NCI-H524 treated with DMSO at 0.1 percent for 48 hours (cell line): ENCODE data around the gene CR1L.
A peak's percentile ranks its signal among the peaks of the same experiment; 100 is the strongest.
"Not testable (repeated sequence)": the region's sequence is repeated elsewhere in the genome, so short reads cannot be mapped to it uniquely, and the experiment has no call there.

Source experiments
- DNase-seq: peaks from one replicate; lab custom pipeline; 2025; lab: John Stamatoyannopoulos, UW

The CR1L gene

DNA sequence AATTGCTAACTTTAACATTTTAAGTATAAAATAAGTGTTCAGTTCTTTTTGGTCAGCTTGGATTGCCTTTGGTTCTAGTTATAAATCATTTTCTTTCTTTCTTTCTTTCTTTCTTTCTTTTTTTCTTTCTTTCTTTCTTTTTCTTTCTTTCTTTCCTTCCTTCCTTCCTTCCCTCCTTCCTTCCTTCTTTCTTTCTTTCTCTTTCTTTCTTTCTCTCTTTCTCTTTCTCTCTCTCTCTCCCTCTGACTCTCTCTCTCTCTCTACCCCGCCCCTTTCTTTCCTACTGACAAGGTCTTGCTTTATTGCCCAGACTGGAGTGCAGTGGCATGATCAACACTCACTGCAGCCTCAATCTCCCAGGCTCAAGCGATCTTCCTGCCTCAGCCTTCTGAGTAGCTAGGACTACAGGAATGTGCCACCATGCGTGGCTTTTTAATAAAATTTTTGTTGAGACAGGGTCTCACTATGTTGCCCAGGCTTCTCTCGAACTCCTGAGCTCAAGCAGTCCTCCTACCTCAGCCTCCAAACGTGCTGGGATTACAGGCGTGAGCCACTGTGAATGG lies 38.0 kb downstream of the CR1L start:
- DNase-seq: not testable (repeated sequence)

DNA sequence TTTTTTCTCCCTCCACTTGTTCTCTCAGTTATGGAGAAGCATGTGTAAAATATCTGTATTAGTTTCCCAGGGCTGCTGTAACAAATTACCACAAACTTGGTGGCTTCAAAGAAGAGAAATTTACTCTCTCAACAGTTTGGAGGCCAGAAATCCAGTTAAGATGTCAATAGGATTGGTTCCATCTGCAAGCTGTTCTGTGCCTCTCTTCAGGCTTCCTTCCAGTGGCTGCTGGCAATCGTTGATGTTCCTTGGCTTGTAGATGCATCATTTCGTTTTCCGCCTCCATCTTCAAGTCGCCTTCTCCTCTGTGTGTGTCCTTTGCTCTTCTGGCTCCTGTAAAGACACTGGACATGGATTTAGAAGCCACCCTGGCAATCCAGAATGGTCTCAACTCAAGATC lies 45.6 kb downstream of the CR1L start:
- DNase-seq: not testable (repeated sequence)

DNA sequence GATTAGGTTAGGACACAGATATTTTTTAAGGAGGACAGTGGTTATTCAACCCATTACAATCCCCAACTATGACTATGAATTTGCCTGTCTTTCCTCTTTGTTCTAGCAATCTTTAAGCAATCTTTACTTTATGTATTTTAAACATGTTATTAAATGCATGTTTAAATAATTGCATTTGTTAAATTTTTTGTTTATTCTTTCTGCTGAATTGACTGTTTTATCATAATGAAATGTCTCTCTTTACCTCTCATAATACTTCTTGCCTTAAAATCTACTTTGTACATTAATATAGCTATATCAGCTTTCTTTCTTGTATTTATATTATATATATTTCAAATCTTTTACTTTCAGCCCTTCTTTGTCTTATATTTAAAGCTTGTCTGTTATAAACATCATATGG lies 46.1 kb downstream of the CR1L start:
- DNase-seq: no peak

DNA sequence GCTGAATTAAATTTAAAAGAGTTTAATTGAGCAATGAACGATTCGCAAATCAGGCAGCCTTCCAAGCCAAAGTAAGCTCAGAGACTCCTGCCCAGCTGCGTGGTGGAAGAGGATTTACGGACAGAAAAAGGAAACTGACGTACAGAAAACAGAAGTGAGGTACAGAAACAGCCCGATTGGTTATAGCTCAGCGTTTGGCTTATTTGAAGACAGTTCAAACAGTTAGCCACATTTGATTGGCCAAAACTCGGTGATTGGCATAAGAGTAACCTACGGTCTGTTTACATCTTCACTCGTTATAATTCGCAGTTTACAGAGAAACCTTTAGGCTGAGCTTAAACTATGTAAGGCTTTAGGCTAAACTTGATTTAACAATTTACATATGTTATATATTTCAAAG lies 46.9 kb downstream of the CR1L start:
- DNase-seq: no peak

DNA sequence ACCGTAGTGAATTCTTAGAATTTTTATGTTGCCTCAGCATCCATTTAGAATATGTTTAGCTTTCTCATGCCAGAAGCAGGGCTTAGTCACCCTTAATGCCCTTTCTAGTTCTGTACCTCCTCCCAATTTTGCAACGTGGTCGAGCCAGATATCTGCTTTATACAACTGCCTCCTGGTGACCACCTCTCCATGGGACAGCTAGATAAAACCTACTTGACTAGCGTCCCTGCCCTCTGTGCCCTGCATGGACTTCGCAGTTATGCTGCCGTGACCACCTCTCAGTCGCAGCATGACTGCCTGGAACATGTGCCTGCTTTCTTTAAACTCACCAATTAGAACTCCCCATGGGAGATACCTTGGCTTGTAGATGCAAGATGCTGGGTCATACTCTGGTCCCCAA lies 47.4 kb downstream of the CR1L start:
- not testable (repeated sequence) for DNase-seq

DNA sequence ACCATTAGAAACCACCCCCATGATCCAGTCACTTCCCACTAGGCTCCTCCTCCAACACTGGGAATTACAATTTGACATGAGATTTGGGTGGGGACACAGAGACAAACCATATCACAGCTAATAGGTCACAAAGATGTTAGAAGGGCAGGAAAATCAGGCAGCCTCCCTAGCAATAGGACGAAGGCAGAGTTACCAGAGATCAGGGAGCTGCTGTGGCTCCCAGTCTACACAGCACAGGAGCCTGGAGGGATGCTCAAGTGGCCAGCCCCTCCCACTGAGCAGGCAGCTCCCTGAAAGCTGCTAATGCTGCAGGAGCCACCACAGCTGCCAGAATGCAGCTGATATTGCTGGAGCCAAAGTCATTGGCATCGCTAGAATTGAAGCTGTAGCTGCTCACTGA lies 51.0 kb downstream of the CR1L start:
- DNase-seq: no peak

DNA sequence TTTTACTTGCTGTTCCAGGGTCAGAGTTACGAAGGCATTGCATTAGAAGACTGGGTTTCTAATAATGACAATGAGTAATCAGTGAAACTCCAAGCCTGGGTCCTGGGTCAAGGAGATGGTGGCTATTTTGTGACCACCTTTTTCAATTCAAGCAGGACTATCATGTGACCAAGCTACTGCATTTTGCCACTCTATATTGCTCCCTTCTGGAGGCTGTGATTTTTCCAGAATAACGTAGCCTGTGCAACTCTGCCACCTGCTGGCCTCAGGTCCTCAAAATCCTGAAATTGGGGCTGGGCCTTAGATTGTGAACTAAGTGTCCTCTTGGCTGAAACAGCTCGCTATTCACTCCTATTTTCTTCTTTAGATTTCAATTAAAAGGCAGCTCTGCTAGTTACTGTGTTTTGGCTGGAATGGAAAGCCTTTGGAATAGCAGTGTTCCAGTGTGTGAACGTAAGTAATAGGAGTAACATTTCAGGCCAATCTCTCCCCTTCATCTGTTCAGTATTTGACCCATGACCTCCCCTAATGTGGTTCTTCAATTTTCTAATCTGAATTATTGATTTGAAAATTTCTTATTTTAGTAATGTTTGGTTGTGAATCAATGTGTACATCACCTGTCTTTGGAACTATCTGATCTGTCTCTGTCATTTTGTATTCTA lies 54.0 kb downstream of the CR1L start:
- no peak for DNase-seq

DNA sequence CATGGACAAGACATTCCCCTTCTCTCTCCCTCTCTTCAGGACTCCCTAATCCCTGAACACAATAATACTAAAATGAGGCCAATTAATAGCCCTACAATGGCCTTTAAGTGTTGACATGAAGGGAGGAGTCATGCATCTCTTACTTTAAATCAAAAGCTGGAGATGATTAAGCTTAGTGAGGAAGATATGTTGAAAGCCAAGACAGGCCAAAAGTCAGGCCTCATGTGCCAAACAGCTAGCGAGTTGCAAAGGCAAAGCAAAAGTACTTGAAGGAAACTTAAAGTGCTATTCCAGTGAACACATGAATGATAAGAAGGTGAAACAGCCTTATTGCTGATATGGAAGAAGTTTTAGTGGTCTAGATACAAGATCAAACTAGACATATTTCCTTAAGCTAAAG lies 57.4 kb downstream of the CR1L start:
- DNase-seq: no peak

DNA sequence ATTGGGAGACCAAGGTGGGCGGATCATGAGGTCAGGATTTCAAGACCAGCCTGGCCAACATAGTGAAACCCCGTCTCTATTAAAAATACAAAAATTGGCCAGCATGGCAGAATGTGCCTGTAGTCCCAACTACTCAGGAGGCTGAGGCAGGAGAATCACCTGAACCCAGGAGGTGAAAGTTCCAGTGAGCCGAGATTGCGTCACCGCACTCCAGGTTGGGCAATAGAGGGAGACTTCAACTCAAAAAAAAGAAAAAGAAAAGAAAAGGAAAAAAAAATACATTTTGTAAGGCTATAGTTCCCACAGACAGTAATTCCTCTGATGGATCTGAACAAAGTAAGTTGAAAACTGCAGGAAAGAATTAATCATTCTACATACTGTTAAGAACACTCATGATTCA lies 58.8 kb downstream of the CR1L start:
- no peak for DNase-seq

DNA sequence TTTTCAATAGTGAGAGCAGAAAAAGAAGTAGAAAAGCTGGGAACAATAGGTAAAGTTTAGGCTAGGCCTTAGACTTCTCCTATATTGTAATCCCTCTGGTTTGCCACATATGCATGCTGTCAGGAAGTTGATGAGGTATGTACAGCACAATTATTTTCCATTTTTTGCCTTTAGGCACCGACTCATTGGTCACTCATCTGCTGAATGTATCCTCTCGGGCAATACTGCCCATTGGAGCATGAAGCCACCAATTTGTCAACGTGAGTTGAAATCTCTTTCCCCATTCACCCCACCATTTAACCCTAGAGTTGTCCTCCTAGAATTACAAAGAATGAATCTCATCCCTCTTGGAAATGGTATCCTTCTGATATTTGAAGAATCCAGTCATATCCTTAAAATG lies 63.1 kb downstream of the CR1L start:
- DNase-seq: not testable (repeated sequence)

DNA sequence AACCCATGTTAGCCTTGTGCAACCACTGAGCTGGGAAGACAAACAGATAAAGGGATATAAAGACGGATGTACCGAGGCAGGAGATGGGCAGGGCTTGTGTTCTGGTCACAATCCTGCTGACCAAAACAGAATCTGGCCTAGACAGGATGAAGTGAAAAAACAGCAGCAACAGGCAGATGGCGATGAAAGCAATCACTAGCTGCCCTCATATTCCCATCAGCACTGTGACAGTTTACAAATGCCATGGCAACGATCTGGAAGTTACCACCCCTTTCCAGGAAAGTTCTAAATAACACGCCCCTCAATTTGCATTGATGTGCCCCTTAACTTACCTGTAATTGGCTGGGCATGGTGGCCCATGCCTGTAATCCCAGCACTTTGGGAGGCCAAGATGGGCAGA lies 66.4 kb downstream of the CR1L start:
- no peak for DNase-seq

DNA sequence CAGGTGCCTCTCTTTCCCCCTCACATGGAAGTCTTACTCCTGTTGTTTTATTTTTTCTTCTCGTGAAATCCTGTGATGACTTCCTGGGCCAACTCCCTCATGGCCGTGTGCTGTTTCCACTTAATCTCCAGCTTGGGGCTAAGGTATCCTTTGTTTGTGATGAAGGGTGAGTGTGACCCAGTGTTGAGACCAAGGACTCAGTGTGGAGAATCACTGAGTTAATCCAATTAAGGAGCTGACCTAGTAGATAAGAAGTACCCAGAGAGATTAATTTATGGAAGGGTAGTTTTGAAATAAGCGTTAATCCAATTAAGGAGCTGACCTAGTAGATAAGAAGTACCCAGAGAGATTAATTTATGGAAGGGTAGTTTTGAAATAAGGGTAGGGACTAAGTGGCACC lies 67.8 kb downstream of the CR1L start:
- peak; percentile 4 for DNase-seq

DNA sequence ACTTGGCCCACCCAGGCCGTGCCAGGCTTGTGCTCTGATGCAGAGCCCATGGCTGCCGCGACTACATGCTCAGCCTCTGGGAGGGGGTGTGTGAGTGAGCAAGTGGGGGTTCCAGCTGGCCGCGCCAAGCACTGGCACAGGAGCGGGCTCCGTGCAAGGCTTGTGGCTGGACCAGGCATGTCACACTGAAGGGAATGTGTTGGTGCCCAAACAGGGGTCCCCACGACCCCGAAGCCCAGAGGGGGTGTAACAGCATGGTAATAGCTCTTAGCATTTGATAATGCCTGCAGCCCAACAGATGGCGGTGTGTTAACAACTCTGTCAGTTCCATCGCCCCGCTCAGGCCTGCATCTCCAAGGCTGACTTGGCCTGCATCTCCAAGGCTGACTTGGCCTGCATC lies 68.6 kb downstream of the CR1L start:
- no peak for DNase-seq

DNA sequence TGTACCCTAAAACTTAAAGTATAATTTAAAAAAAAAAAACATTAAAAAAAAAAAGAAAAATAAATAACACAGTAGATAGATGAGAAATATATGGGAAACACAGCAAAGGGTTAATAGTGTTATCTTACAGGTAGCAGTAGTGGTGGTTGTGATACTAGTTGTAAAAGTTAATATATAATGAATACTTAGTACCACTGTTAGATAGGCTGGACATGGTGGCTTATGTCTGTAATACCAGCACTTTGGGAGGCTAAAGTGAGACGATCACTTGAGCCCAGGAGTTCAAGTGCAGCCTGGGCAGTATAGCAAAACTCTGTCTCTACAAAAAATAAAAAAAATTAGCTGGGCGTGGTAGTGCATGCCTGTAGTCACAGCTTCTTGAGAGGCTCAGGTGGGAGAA lies 74.3 kb downstream of the CR1L start:
- DNase-seq: no peak

DNA sequence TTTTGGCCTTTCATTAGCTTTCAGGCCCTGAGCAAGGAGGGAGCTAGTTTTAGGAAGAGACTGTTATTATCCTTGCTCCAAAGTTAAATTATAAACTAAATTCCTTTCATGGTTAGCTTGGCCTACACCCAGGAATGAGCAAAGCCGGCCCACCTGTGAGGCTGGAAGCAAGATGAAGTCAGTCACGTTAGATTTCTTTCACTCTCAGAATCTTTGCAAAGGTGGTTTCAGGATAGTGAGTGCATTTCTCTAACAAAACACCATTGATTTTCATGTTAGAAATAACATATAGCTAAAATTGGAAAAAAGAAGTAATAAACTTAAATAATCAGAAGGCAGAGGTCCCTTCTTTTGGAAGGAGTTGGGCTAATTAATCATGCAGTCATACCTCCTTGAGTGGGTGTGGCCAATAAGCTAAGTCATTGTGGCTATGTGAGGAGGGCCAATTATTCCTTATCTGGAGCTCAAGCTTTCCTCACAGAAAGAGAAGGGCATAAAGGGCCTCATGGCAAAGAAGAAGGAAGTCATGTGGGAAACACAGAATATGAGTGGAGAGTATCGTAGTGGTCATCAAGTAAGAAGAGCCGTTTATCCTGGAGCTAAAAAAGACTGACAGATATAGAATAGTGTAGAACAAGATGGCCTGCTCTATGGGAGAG lies 83.4 kb downstream of the CR1L start:
- DNase-seq: not testable (repeated sequence)

DNA sequence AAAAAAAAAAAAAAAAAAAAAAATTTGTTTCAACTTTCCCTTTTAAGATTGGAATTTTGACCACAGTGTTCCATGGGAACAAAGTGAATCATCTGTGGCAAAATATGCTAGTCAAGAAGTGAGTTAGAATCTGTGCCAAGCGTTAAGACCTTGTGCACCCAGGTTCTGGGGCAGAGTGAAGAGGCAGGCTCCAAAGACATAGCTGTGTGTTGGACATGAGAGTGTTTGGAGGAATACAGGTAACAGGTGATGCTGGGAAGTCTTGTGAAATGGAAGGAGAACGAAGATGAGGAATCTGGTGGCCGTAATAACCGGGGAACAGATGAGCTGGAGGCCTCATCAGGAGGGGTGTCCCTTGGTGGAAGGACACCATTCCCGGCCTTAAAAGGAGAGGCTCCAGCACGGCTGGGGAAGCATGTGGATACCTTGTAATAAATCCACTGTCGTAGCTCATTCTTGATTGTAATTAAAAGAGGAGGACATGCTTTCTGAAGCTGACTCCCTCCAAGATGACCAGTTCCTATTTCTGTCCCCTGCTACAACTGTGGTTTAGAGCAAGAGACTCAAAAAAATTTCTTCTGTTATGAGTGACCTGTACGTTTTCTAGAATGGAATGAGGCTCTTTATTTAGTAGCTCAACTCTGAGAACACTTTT lies 92.7 kb downstream of the CR1L start:
- not testable (repeated sequence) for DNase-seq

DNA sequence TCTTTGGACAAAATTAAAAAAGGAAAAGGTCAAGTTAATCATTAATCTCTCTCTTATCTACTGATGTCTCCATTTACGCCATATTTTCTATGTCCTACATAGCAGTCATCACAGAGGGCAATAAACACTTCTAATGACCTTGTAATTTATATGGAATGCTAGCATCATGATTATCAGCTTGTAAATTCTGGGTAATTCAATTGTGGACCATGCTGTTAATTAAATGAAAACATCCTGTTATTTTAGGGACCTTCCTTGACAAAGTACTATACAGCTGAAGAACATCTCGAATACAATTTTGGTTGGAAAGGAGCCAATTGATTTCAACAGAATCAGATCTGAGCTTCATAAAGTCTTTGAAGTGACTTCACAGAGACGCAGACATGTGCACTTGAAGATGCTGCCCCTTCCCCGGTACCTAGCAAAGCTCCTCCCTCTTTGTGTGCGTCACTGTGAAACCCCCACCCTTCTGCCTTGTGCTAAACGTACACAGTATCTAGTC lies 93.3 kb downstream of the CR1L start:
- DNase-seq: not testable (repeated sequence)

DNA sequence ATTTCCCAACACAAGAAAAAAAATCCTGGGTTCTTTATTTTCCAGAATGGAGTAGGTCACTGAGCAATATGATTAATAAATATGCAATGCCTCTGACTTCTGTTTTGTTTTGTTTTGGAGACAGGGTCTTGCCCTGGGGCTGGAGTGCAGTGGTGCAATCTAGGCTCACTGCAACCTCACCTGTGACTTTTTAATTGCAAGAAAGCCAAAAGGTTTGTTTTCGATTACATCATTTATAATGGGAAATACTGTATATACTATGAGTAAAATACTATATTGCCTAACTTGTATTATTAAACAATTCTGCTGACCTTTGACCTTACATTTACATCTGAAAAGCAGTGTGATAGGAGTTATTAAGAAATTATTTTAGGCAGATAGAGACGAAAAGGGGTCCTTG lies 95.3 kb downstream of the CR1L start:
- no peak for DNase-seq

DNA sequence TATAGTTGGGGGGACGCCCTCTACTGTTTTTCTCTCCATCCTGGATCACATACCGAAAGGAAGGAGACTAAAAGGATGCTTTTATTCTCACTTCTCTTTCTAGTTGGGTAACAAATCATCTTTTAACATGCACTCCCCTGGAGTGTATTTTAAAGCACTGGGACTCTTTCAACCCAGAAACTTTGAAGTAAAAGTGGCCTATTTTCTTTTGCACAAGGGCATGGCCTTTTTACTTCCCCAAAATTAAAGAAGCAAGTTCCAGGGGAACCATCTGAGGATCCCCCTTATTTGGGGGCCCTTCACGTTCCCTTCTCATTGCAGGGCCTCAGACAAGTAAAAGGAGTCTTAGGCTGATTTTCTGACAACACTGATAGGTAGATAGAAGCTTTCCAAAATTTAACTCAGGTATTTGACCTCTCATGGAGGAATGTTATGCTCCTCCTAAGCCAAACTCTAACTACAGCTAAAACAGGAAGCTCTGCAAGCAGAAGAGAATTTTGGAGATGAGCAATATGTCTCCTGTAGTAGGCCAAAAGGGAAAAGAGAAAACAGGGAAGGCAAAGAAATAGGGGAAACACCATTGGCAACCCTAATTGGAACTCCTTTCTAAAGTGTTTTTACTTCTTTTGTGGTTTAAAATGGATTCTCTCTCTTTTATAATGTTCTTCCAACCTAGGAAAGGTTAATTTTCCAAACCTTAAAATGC lies 98.1 kb downstream of the CR1L start:
- DNase-seq: no peak

DNA sequence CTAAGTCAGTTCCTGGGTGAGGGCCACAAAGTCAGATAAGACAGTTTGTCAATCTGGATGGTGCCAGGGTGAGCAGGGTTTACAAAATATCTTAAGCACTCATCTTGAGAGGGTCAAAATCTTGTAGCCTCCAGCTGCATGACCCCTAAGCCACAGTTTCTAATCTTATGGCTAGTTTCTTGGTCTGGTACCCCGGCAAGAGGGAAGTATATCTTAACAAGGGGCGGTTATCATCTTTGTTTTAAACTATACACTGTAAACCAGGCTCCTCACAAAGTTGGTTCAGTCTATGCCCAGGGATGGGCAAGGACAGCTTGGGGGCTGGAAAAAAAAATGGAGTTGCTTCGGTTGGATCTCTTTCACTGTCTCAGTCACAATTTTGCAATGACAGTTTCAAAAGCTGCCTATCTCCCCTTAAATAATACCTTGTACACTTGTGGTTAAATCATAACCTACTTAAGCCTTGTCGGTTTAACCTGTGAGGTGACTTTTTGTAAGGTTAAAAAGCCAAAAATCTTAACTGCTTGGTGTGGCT lies 99.1 kb downstream of the CR1L start:
- DNase-seq: no peak

DNA sequence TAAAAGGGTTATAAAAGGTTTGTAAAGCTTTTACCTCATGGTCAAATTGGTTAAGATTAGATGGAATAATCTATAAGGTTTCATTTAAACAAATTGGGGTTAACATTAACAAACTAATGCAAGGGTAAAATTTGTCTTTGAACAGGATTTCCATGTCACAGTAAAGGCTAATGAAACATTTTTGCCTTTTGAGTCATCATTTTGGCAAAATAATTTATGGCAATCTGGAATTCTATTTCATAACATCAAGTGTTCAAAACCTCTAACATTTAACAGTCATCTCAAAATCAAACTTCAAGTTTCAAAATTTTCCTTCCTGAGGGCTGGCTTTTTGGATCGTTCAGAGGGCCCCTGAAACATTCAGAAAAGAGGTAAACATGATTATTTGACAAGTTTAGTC lies 100.4 kb downstream of the CR1L start:
- no peak for DNase-seq
